ENCODE data around the gene ZMYM2.

- no peak for TF ChIP-seq EZH2 (IDR thresholded peaks at IDR 0.05; ENCODE audit: borderline replicate concordance, low read depth, low read length, poor library complexity, severe bottlenecking)
- TF ChIP-seq CTCF (conservative IDR thresholded peaks at IDR 0.05; ENCODE audit: low read depth, low read length), result no peak
Measured at GRCh38 chr13:20140487-20140886, 182.0 kb downstream of the ZMYM2 start.

Data from A673 (cell line).